Germinal center (tissue), 1 donor: ENCODE data around the gene TMEM191C.
"Not testable (repeated sequence)": the region's sequence is repeated elsewhere in the genome, so short reads cannot be mapped to it uniquely, and the experiment has no call there.

ENCODE experiments used
- DNase-seq: peaks from one replicate; pipeline ENCODE4 v3.0.0; 2012; ENCODE audit warnings: mixed read lengths, low spot score

TMEM191C gene

DNA sequence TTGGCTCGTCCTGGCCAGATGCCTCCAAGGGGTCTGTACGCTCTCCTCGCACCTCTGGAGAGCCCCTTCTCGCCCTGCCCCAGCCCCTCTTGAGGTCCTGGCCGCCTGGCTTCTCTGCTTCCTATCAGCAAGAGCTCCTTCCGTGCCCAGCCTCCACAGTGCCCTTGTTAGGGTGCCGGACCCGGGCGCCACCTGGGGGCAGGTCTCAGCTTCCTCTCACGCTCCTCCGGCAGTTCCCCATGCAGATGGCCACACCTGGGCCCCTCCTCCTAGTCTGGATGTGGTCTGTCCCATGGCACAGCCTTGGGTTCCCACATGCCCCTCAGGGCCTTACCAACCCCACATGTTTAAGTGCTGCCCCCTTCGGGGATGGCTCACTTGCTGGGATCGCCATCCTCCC lies 6.5 kb downstream of the TMEM191C start:
- not testable (repeated sequence) for DNase-seq

DNA sequence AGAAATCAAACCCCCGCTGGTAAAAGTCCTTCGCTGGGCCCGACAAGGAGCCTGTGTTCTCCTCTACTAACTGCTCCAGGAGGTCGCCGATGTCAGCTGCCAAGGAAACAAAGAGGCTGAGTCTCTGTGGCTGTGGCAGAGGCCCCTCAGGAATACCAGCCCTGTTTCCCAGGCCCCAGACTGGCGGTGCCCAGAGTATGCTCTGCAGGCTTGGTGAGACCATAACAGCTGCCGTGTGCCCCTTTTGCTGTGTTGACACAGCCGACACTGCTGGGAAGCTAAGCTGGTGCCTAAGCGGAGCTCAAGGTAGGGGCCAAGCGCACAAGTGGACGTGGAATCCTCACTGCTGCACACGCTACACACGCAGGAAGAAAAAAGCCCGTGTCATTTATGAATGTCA lies 16.9 kb downstream of the TMEM191C start:
- DNase-seq, result not testable (repeated sequence)

DNA sequence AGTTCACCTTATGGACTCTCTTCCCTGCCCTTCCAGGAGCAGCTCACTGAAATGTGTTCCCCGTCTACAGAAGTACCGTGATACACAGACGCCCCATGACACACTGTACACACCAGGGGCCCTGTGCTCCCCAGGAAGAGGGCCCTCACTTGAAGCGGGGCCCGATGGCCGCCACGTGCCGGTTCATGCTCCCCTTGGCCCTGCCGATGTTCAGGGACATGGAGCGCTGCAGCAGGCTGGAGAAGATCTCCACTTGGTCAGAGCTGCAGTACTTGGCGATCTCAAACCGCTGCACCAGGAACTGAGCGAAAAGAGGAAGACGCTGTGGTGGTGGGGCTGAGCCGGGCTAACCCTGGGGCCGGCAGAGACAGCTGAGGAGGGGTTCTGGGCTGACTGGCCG lies 20.5 kb downstream of the TMEM191C start:
- DNase-seq, result not testable (repeated sequence)

- not testable (repeated sequence) for DNase-seq
Observed at GRCh38 chr22:21489149-21489680, 22.0 kb downstream of the TMEM191C start.

GRCh38 chr22:21490556-21490955 lies 23.4 kb downstream of the TMEM191C start:
- not testable (repeated sequence) for DNase-seq

- DNase-seq, result not testable (repeated sequence)
Observed at GRCh38 chr22:21492271-21492670, 25.1 kb downstream of the TMEM191C start.

GRCh38 chr22:21493789-21494782 lies 26.9 kb downstream of the TMEM191C start:
- not testable (repeated sequence) for DNase-seq

- DNase-seq, result not testable (repeated sequence)
Observed at GRCh38 chr22:21497984-21498383, 30.8 kb downstream of the TMEM191C start.

GRCh38 chr22:21498489-21498888 lies 31.3 kb downstream of the TMEM191C start:
- not testable (repeated sequence) for DNase-seq

DNA sequence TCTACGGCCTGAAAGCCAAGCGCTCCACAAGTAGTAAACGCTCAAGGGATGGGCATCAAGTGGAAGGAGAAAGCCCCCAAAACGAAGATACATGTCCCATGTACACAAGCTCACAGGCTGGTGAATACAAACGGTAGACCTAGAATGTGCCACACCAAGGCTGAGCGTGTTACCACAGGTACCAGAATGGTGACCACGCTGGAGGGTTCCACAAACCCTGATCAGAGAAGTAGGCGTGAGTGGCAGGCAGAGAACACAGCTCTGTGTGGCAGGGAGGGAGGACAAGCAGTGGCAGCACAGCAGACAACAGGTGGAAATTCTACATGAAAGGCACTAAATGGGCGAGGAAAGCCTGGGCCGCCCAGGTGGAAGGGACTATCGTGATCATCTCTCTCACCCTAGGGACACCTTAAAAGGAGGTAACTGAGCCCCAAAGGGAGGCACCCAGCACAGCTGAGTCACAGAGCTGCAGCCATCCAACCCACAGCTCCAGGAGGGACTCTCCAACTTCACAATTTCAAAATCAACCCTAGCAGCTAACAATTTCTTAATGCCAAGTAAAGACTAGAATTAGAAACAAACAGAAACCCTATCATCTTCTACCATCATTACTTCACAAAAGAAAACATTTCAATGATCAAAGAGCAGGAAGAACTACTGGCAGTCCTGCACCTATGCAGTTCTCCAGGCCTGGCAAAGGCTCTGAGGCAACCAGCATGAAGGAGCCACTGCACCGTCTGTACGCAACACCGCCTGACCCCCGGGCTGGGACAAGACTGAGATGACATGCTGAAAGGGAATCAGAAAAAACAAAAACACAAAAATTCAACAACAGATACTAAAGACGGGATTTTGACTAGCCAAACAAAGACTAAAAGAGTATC lies 32.7 kb downstream of the TMEM191C start:
- not testable (repeated sequence) for DNase-seq

DNA sequence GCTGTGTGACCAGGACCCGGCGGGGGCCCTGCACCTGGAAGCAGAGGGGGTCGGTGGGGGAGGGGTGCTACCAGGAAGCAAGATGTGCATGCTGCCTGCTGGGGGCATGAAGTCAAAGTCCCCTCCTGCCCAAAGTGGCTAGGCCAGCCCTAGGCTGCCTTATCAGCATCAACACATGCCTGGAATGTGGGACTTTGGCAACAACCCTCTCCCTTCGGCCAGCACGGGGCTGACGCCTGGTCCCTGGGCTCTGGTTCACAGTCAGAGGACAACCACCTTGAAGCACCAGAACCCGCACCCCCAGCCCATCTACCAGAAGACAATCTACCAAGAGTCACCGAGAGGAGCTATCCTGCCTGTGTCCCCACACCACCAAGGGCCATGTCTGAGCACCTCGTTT lies 43.2 kb downstream of the TMEM191C start:
- DNase-seq, result not testable (repeated sequence)

DNA sequence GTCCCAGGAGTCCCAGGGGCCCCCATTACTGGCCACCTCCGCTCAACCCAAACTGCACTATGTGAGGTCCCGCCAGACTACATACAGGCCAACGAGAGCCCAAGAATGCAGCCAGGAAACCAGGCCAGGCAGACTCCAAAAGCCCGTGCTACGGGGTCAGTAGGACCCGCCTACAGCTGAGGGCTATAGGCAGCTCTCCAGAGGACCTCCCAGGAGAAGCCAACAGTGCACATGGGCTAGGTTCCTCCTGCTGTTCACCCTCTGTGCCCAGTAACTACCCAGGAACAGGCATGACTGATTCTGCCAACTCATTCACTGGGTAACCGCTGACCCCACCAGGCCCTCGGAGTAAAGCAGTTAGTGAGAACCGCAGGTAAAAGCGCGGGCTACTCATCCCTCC lies 44.8 kb downstream of the TMEM191C start:
- DNase-seq, result not testable (repeated sequence)

- DNase-seq, result not testable (repeated sequence)
Observed at GRCh38 chr22:21514117-21514516, 46.9 kb downstream of the TMEM191C start.

DNA sequence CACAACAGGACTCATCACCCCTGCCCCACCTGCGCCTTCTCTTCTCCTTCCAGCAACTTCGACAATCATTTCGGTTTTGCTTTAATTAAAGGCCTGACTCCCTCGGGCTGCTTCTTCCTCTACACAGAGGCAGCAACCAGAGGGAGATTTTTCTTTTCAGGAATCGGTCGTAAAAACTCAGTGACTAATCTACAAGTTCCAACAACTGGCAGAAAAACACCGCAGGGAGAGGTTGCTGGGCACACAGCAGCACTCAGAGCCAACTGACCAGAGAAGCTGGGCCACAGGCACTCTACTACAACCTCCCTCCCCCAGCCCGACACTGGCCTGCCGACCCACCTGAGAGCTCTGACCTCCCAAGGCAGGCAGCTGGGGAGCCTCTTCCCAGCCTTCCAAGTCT lies 48.0 kb downstream of the TMEM191C start:
- not testable (repeated sequence) for DNase-seq

DNA sequence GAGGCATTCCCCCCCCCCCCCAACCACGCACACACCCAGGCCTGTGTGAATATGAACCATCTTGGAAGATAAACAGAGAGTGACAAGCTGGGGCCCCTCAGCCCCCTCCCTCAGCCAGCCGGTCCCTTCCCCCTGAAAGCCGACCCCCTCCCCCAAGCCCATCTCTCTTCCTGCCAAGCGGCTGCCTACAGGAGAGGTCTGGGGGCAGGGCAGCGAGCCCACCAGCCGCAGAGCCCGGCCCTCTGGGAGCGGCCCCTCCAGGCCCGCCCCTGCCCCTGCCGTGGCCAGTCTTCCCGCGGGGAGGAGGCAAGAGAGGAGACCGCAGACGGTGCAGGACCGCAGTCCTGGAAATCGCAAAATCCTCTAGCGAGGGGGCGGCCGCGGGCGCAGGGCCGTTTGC lies 49.3 kb downstream of the TMEM191C start:
- DNase-seq, result not testable (repeated sequence)

DNA sequence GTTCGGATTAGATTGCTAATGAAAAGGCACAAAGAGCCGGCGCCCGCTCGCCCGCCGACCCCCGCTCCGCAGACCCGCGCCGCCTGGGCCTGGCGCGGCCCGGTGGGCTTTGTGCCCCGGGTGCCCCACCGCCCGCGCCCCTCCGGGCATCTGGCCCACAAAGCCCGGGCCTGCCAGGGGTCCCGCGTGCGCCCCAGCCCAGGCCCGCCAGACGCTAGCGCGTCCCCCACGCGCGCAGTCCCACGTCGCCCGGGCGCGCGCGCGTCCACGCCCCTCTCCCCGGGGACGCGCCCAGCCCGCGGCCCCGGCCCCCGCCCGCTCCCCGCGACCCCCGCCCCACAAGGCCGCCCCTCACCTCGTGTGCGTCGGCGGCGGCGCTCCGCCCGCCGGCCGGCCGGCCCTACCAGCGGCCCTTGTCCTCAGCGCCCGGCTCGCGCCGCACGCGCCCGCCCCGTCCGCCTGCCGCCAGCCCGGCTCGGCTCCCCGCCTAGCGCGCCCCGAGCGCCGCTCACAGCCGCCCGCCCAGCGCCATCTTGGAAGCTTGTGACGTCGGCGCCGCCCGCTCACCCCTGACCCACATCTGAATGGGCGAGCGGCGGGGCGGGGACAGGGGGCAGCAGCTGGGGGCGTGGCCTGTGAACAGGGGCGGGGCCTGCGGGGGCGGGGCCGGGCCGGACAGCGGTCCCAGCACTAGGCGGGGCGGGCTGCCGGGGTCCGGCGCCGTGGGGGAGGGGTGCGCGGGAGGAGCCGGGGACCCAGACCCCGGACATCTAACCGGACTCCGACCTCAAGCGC lies 50.0 kb downstream of the TMEM191C start:
- DNase-seq, result not testable (repeated sequence)
